NT2/D1 (cell line): ENCODE data around the gene NOTCH2.
"Not testable (repeated sequence)": the region's sequence is repeated elsewhere in the genome, so short reads cannot be mapped to it uniquely, and the experiment has no call there.

Experiments used
- DNase-seq: peaks from one replicate; pipeline ENCODE4 v3.0.0-alpha.2; 2011; ENCODE audit warnings: low read depth, low spot score
- H3K27me3 ChIP-seq: 2 replicates; pipeline ENCODE4 v1.6.0; 2011; ENCODE audit warnings: mild to moderate bottlenecking; ENCODE audit not compliant: insufficient read length, insufficient read depth
- H3K36me3 ChIP-seq: 2 replicates; pipeline ENCODE4 v1.6.1; 2011; ENCODE audit warnings: mild to moderate bottlenecking, low read length, mixed read lengths; ENCODE audit not compliant: insufficient read depth, insufficient read length
- H3K4me1 ChIP-seq: 2 replicates; pipeline ENCODE4 v1.5.1; 2011; ENCODE audit not compliant: insufficient read depth, insufficient read length
- H3K4me3 ChIP-seq: 2 replicates; pipeline ENCODE4 v1.5.1; 2011; ENCODE audit warnings: low read depth; ENCODE audit not compliant: insufficient read length
- H3K9ac ChIP-seq: 2 replicates; pipeline ENCODE4 v1.6.0; 2011; ENCODE audit warnings: low read depth; ENCODE audit not compliant: insufficient read length
- H3K9me3 ChIP-seq: 2 replicates; pipeline ENCODE4 v1.5.1; 2011; ENCODE audit warnings: mild to moderate bottlenecking, low read length; ENCODE audit not compliant: insufficient read depth
- SUZ12 ChIP-seq: IDR thresholded peaks from 2 replicates; pipeline ENCODE4 v1.6.1; 2011; ENCODE audit not compliant: insufficient read length, insufficient read depth; ENCODE audit errors: extremely low read depth
- YY1 ChIP-seq: IDR thresholded peaks from 2 replicates; pipeline ENCODE4 v1.6.1; 2011; ENCODE audit not compliant: insufficient read length, insufficient read depth
- ZNF274 ChIP-seq: IDR thresholded peaks from 2 replicates; pipeline ENCODE4 v1.6.1; 2011; ENCODE audit warnings: mild to moderate bottlenecking, low read depth, low read length

NOTCH2 gene

DNA sequence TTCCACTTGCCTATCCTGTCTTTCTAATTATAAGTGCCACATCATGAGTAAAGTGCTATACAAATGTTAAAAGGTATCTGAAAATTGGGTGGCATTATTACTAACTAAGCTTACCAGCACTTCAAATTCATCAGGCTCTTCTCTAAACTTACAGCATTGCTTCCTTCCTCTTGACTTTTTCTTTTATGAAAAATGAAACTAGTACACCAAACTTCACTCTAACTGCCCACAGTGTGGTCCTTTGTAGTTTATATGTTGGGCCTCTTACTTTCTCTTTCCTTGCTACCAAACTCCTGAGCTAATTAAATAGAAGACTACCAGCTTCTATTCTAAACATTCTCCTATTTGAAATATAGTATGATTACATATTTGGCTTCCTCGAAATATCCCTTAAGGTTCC lies 81.8 kb downstream of the NOTCH2 start:
- H3K4me1 ChIP-seq = no peaks in the 10 kb centered on the region
- no peaks in the 10 kb centered on the region for H3K9me3 ChIP-seq
- no peak overlapping the region for H3K9ac ChIP-seq
- peaks cover 22% of the 10 kb centered on the region for H3K36me3 ChIP-seq
- no peak for DNase-seq
- H3K27me3 ChIP-seq = no peaks in the 10 kb centered on the region
- H3K4me3 ChIP-seq = no peak overlapping the region
- TF ChIP-seq SUZ12 (no peak), YY1 (no peak), ZNF274 (no peak)

DNA sequence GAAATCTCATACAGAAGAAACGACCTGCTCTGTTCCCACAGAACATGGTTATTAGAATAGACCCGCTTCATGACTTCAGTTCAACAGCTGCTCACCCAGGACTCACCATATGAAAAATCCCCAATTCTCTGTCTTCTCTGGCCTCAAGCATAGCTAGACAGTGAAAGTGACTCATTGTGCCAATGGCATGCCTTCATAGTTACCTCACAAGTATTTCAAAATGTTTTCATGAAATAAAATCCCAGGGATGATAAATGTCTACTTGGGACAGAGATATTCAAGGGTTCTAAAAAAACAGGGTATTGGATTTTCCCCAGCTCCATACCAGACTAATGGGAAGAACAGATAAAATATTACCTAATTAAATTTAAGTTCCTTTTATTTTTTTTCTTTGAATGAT lies 82.3 kb downstream of the NOTCH2 start:
- Histone ChIP-seq H3K27me3 (no peaks in the 10 kb centered on the region), H3K36me3 (peaks cover 22% of the 10 kb centered on the region), H3K4me3 (no peak overlapping the region), H3K4me1 (no peaks in the 10 kb centered on the region), H3K9ac (no peak overlapping the region), H3K9me3 (no peaks in the 10 kb centered on the region)
- TF ChIP-seq YY1 (no peak), ZNF274 (no peak), SUZ12 (no peak)
- DNase-seq = no peak

DNA sequence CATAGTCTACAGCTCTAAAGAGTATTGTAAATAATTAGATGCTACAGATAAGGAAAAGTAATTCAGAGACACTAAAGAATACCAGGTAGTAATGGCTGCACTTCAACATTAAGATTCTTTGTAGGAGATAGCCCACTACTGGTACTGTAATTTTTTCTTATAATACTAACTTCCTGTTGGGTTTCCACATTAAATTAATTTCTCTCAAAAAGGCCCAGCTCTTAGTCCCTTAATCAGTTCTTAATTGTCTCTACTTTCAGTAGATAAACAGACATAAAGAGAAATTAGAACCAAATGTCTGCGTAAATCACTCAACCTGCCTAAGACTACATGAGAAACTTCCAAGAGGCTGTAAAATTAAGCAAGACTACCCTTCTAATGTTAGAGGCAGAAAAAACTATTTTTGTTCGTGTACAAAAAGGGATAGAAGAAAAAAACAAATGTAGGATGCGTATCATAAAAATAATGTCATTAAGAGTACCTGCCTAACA lies 83.4 kb downstream of the NOTCH2 start:
- Histone ChIP-seq H3K36me3 (peaks cover 22% of the 10 kb centered on the region), H3K4me3 (no peak overlapping the region), H3K9ac (no peak overlapping the region), H3K4me1 (no peaks in the 10 kb centered on the region), H3K27me3 (no peaks in the 10 kb centered on the region), H3K9me3 (no peaks in the 10 kb centered on the region)
- no peak for TF ChIP-seq YY1
- TF ChIP-seq ZNF274 = no peak
- TF ChIP-seq SUZ12 = no peak
- DNase-seq = no peak

DNA sequence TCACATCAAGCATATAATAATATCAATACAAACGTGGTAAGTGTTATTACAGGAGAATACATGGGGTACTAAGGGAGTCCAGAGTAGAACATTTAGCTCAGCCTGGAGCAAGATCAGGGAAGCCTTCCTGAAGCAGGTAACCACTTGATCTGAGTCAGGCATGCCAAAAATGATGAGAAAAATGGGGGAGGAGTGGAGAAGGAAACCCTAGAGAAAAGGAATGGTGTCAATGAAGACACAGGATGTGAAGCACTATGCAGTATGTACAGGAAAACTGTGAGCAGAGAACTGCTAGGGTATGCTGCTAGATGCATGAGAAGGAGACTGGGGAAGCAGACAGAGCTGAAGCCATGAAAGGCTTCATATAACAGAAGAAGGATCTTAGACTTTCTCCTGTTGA lies 84.7 kb downstream of the NOTCH2 start:
- Histone ChIP-seq H3K9ac (no peak overlapping the region), H3K9me3 (no peaks in the 10 kb centered on the region), H3K27me3 (no peaks in the 10 kb centered on the region), H3K4me1 (no peaks in the 10 kb centered on the region), H3K4me3 (no peak overlapping the region), H3K36me3 (peaks cover 22% of the 10 kb centered on the region)
- no peak for TF ChIP-seq ZNF274
- TF ChIP-seq YY1 = no peak
- DNase-seq = no peak

DNA sequence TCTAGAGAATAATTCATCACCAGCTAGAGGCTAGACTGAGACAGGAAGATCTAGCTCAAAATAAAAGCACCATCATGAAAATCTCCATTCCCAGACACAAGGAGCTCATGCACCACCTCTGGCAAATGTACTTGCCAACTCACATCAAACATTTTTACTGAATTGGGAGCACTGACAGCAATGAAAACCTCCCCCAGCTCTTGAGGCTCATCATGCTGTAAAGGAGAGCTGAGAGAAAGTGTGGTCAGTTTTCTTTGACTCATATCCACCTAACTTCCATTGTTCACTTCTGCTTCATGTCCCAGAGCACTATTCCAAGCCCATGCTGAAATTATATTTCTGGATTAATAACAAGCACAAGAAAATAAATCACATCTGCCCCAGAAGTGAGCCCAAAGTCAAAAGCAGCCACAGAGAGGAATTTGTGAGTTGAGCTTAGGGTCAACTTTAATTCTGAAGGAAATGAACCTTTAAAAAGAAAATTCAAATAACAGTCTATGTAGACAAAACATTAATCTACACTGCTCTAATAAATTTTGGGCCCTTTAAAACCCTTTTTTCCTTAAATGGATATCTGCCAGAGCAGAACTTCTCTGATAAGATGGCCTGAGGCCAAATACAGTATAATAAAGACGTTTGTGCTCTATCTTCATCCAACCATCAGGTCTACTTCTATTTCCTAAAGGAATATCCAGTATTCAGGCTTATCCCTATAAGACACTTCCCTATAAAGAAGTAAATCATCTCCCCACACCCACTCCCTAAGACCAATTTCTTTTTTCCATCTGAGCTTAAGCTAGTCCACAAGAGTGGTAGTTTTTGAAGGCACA lies 87.3 kb downstream of the NOTCH2 start:
- no peak overlapping the region for H3K4me3 ChIP-seq
- H3K27me3 ChIP-seq = no peaks in the 10 kb centered on the region
- no peak for TF ChIP-seq YY1
- TF ChIP-seq SUZ12 = no peak
- TF ChIP-seq ZNF274 = no peak
- no peak overlapping the region for H3K9ac ChIP-seq
- no peak for DNase-seq
- peaks cover 22% of the 10 kb centered on the region for H3K36me3 ChIP-seq
- no peaks in the 10 kb centered on the region for H3K4me1 ChIP-seq
- H3K9me3 ChIP-seq = no peaks in the 10 kb centered on the region

DNA sequence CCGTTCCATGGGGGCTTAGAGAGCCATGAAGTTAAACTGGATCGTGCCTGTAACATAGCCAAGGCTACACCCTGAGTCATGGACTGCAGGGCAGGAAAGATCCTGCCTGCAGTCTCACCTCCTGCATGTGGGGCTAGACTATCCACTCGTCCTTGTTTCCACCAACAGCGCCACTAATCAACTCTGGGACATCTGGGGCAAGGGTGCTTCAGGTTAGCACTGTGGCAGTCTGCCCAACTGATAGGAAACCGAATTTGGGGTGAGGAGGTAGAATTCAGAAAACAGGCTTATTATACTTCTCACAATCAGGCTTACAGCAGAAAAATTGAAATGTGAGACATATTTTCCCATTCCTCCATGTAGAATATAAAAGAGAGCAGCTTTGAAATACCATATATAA lies 88.0 kb downstream of the NOTCH2 start:
- H3K36me3 ChIP-seq = peaks cover 16% of the 10 kb centered on the region
- no peak overlapping the region for H3K4me3 ChIP-seq
- TF ChIP-seq ZNF274 = no peak
- no peak for TF ChIP-seq YY1
- no peak for TF ChIP-seq SUZ12
- H3K27me3 ChIP-seq = no peaks in the 10 kb centered on the region
- no peak overlapping the region for H3K9ac ChIP-seq
- no peaks in the 10 kb centered on the region for H3K9me3 ChIP-seq
- no peak for DNase-seq
- H3K4me1 ChIP-seq = no peaks in the 10 kb centered on the region

DNA sequence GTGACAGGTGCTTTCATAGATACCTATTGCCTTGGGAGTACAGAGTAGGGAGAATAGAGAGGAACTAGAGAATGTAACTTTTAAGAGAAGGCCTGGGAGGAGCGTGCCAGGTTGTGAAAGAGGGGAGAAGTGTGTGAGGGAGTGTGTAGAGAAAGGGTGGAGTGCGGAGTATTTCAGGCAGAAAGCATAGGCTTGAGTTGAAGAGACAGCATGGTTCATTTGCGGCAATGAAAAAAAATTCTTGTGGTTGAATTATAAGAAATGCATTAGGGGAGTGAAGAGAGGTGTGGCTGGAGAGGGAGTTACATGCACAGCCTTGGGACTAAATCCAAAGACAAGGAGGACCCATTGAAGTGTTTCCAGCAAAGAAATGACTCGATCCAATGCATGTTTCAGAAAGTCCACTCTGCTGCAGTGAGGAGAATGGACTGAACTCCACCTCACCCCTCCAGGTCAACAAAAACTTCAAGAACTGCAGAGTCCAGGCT lies 91.4 kb downstream of the NOTCH2 start:
- Histone ChIP-seq H3K36me3 (peaks cover 11% of the 10 kb centered on the region), H3K9me3 (no peaks in the 10 kb centered on the region), H3K4me3 (no peak overlapping the region), H3K4me1 (no peaks in the 10 kb centered on the region), H3K9ac (no peak overlapping the region), H3K27me3 (no peaks in the 10 kb centered on the region)
- DNase-seq = no peak
- no peak for TF ChIP-seq SUZ12
- no peak for TF ChIP-seq ZNF274
- TF ChIP-seq YY1 = no peak

DNA sequence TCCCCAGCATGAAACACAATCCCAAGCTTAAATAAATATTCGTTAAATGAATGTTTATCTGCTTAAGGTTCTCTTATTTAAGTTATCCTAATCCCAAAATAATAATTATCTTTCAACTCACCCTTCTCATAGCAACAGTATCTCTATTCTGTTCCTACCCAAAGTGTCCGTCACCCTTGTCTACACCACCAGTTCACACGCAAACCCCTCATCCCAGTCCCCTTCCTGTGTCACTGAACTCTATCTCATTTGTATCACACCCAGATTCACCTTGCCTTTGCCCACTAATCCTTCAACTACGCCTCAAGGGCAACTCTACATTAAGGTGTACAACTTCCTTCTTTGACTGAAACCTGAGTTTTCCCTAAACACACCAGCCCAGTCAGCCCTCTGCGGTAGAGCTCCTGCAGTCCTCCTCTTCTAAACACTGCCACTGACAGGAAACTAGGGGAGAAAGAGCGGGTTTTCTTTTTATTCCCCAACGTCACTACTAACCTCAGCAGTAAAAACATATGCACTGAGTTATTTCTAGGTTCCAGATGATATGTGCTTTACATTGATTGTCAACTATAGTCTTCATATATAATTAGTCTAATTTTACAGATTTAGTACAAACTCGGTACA lies 92.2 kb downstream of the NOTCH2 start:
- not testable (repeated sequence) for DNase-seq, H3K9me3 ChIP-seq, H3K4me3 ChIP-seq, H3K9ac ChIP-seq, H3K4me1 ChIP-seq, H3K27me3 ChIP-seq
- peaks cover 13% of the 10 kb centered on the region for H3K36me3 ChIP-seq

DNA sequence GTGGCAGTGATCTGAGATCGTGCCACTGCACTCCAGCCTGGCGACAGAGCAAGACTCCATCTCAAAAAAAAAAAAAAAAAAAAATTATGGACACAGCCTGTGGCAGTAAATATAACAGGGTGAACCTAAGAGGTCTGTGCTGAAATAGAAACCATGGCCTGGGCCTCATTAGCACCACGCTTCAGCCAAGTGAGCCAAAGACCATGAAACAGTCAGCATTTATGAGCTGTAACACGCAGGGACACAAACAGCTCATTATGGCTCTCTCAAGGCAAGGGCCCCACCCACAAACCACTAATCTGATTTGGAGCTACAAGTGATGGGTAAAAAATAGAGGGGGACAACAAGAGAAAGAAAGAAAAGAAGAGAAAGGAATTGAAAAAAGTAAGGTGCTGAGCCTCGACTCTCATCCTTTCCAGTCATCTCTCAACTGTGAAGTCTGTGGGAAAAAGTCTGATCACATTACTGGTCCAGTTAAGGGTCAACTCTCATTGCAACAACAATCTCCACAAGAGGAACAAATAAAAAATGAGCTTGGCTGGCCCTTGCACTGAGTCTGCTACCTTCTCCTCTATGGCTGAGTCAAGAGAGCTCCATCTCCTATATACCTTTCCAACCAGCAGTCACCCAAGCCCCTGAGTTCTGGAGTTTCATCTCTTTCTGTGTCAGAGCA lies 93.7 kb downstream of the NOTCH2 start:
- H3K4me3 ChIP-seq, H3K27me3 ChIP-seq, H3K9me3 ChIP-seq, H3K4me1 ChIP-seq, H3K9ac ChIP-seq, DNase-seq: not testable (repeated sequence)
- peaks cover 24% of the 10 kb centered on the region for H3K36me3 ChIP-seq
